ENCODE data around the gene EFL1. TPM values are rescaled to one million over a fixed set of nuclear protein-coding genes. Genes with fewer than 3 reads are reported as not detected.

EFL1 gene
- total RNA-seq, 4 donors from 2014 or later: 18.3 to 25.3 (median 22.2) TPM

- Histone ChIP-seq H3K36me3 (peaks cover 31% of the 10 kb centered on the region), H3K27ac (no peak overlapping the region)
- WGBS: 100% methylated on average over 2 of the region's 2 CpGs
These were observed 102.6 kb downstream of the EFL1 start for GRCh38 chr15:82159922-82160321.

GRCh38 chr15:82158811-82159210 lies 103.7 kb downstream of the EFL1 start:
- H3K4me1 ChIP-seq: no peaks in the 10 kb centered on the region
- no peak overlapping the region for H3K27ac ChIP-seq
- H3K27me3 ChIP-seq: no peaks in the 10 kb centered on the region
- no peaks in the 10 kb centered on the region for H3K9me3 ChIP-seq
- no peak for TF ChIP-seq EP300 (IDR thresholded peaks at IDR 0.05)
- no peak for TF ChIP-seq POLR2AphosphoS5 (IDR thresholded peaks at IDR 0.05)
- no peak for TF ChIP-seq CTCF (IDR thresholded peaks at IDR 0.05)
- TF ChIP-seq POLR2A (IDR thresholded peaks at IDR 0.05): no peak
- H3K4me3 ChIP-seq: no peak overlapping the region
- no peak for DNase-seq (ENCODE audit: low spot score in 2 of 2)
- peaks cover 31% of the 10 kb centered on the region for H3K36me3 ChIP-seq
- 92% methylated on average over 4 of the region's 4 CpGs for whole genome bisulfite sequencing

More at GRCh38 chr15:82159922-82160321, 102.6 kb downstream of the EFL1 start:
- no peak for TF ChIP-seq POLR2A (IDR thresholded peaks at IDR 0.05)
- TF ChIP-seq POLR2AphosphoS5 (IDR thresholded peaks at IDR 0.05): no peak
- TF ChIP-seq CTCF (IDR thresholded peaks at IDR 0.05): no peak
- DNase-seq (ENCODE audit: low spot score in 2 of 2): no peak
- Histone ChIP-seq H3K27me3 (no peaks in the 10 kb centered on the region), H3K4me3 (no peak overlapping the region), H3K9me3 (no peaks in the 10 kb centered on the region), H3K4me1 (no peaks in the 10 kb centered on the region)

- WGBS: 100% methylated on average over 1 of the region's 1 CpG
- Histone ChIP-seq H3K36me3 (peaks cover 17% of the 10 kb centered on the region), H3K4me1 (no peaks in the 10 kb centered on the region), H3K27me3 (no peaks in the 10 kb centered on the region), H3K9me3 (no peaks in the 10 kb centered on the region), H3K4me3 (no peak overlapping the region), H3K27ac (no peak overlapping the region)
- no peak for DNase-seq (ENCODE audit: low spot score in 2 of 2)
- TF ChIP-seq POLR2A (IDR thresholded peaks at IDR 0.05) (no peak), POLR2AphosphoS5 (IDR thresholded peaks at IDR 0.05) (no peak), EP300 (IDR thresholded peaks at IDR 0.05) (no peak), CTCF (IDR thresholded peaks at IDR 0.05) (no peak)
These were observed 111.9 kb downstream of the EFL1 start for GRCh38 chr15:82150645-82151044.

- Histone ChIP-seq H3K9me3 (no peaks in the 10 kb centered on the region), H3K4me3 (no peak overlapping the region), H3K27me3 (no peaks in the 10 kb centered on the region), H3K4me1 (no peaks in the 10 kb centered on the region), H3K27ac (no peak overlapping the region), H3K36me3 (peaks cover 13% of the 10 kb centered on the region)
- no peak for DNase-seq (ENCODE audit: low spot score in 2 of 2)
- TF ChIP-seq EP300 (IDR thresholded peaks at IDR 0.05) (no peak), CTCF (IDR thresholded peaks at IDR 0.05) (no peak), POLR2AphosphoS5 (IDR thresholded peaks at IDR 0.05) (no peak), POLR2A (IDR thresholded peaks at IDR 0.05) (no peak)
- 78% methylated on average over 8 of the region's 8 CpGs for WGBS
These were observed 115.5 kb downstream of the EFL1 start for GRCh38 chr15:82146990-82147461.

- Histone ChIP-seq H3K9me3 (no peaks in the 10 kb centered on the region), H3K27ac (no peak overlapping the region), H3K4me3 (no peak overlapping the region), H3K36me3 (peaks cover 8% of the 10 kb centered on the region), H3K27me3 (no peaks in the 10 kb centered on the region), H3K4me1 (no peaks in the 10 kb centered on the region)
- WGBS: 82% methylated on average over 3 of the region's 3 CpGs
- TF ChIP-seq CTCF (IDR thresholded peaks at IDR 0.05) (no peak), EP300 (IDR thresholded peaks at IDR 0.05) (no peak), POLR2AphosphoS5 (IDR thresholded peaks at IDR 0.05) (no peak), POLR2A (IDR thresholded peaks at IDR 0.05) (no peak)
- no peak for DNase-seq (ENCODE audit: low spot score in 2 of 2)
These were observed 116.0 kb downstream of the EFL1 start for GRCh38 chr15:82146576-82146975.

Data from suprapubic skin (tissue), 4 donors.